Measurements from ENCODE around the gene TBKBP1.

GRCh38 chr17:47714773-47715396 is 20.9 kb downstream of the TBKBP1 start:
- TF ChIP-seq POLR2A (IDR thresholded peaks at IDR 0.05; ENCODE audit: low read depth, low read length) (no peak), POLR2AphosphoS5 (IDR thresholded peaks at IDR 0.05; ENCODE audit: low read depth, low read length) (no peak), TAF1 (IDR thresholded peaks at IDR 0.05; ENCODE audit: low read depth, low read length) (no peak), PAX5 (IDR thresholded peaks at IDR 0.05; ENCODE audit: insufficient read depth, low read length, severe bottlenecking) (no peak), POU2F2 (IDR thresholded peaks at IDR 0.05; ENCODE audit: low read depth, low read length) (peak; percentile 52; the same call in 1 of the 2 replicates)
